Activated T-helper 2 cell treated with anti-CD3 and anti-CD28 coated beads, Interferon-gamma antibody, Interleukin-2, Interleukin-4, amounts not matched to agents 10 μg/mL and 5 μg/mL and 100 μg/mL, durations not matched to agents 14 hours and 24 hours and 36 hours (primary cell): Measurements from ENCODE around the gene KCNJ14. TPM values are rescaled to one million over a fixed set of nuclear protein-coding genes. Genes with fewer than 3 reads are reported as not detected.

Source experiments
- DNase-seq: peaks from one replicate; pipeline ENCODE4 v3.0.0; 2021; ENCODE audit warnings: low spot score
- H3K27ac Mint-ChIP-seq: one replicate; pipeline ENCODE4 v1.8.0; 2021; ENCODE audit warnings: mixed read lengths
- H3K27me3 Mint-ChIP-seq: one replicate; pipeline ENCODE4 v1.8.0; 2021; ENCODE audit warnings: low read depth, mixed read lengths
- H3K36me3 Mint-ChIP-seq: one replicate; pipeline ENCODE4 v1.8.0; 2021; ENCODE audit warnings: low read depth, mixed read lengths
- H3K4me1 Mint-ChIP-seq: one replicate; pipeline ENCODE4 v1.8.0; 2021; ENCODE audit warnings: low read depth, mixed read lengths
- H3K4me3 Mint-ChIP-seq: one replicate; pipeline ENCODE4 v1.8.0; 2021; ENCODE audit warnings: low read depth, mild to moderate bottlenecking, moderate library complexity, mixed read lengths
- H3K9me3 Mint-ChIP-seq: one replicate; pipeline ENCODE4 v1.8.0; 2021; ENCODE audit warnings: mixed read lengths
- intact Hi-C: fragments of 100-400 bp; cut with micrococcal nuclease; formaldehyde crosslinking; loops from one replicate; pipeline ENCODE4 v1.15.1; 2023
- total RNA-seq: library from RNA; stranded (reverse); gene quantifications from 2 replicates; pipeline ENCODE4 v1.2.3, GENCODE V29; 2022

The KCNJ14 gene
- total RNA-seq, 1 donor from 2014 or later: 2.1 TPM

GRCh38 chr19:48450441-48450840 lies 4.9 kb upstream of the KCNJ14 start:
- Mint-ChIP-seq H3K9me3 (no peaks in the 10 kb centered on the region), H3K27ac (no peak overlapping the region), H3K4me3 (no peak overlapping the region), H3K27me3 (no peaks in the 10 kb centered on the region), H3K36me3 (peaks cover 77% of the 10 kb centered on the region), H3K4me1 (peaks cover 15% of the 10 kb centered on the region)
- DNase-seq: no peak
- intact Hi-C loops: no loop called here

- Mint-ChIP-seq H3K27me3 (no peaks in the 10 kb centered on the region), H3K9me3 (no peaks in the 10 kb centered on the region), H3K4me1 (peaks cover 15% of the 10 kb centered on the region), H3K27ac (no peak overlapping the region), H3K4me3 (no peak overlapping the region), H3K36me3 (peaks cover 74% of the 10 kb centered on the region)
- intact Hi-C loops: no loop called here
- no peak for DNase-seq
These were observed 4.5 kb upstream of the KCNJ14 start for GRCh38 chr19:48450863-48451262.

GRCh38 chr19:48451624-48452023 lies 3.8 kb upstream of the KCNJ14 start:
- Mint-ChIP-seq H3K27ac (no peak overlapping the region), H3K4me1 (peaks cover 13% of the 10 kb centered on the region), H3K36me3 (peaks cover 66% of the 10 kb centered on the region), H3K4me3 (no peak overlapping the region), H3K27me3 (no peaks in the 10 kb centered on the region), H3K9me3 (no peaks in the 10 kb centered on the region)
- no peak for DNase-seq
- intact Hi-C loops: no loop called here

GRCh38 chr19:48452289-48453190 lies 2.8 kb upstream of the KCNJ14 start:
- H3K27ac Mint-ChIP-seq: no peak overlapping the region

GRCh38 chr19:48454150-48454730 lies 1.1 kb upstream of the KCNJ14 start:
- H3K27ac Mint-ChIP-seq: no peak overlapping the region
- H3K4me3 Mint-ChIP-seq: no peak overlapping the region
- H3K9me3 Mint-ChIP-seq: no peaks in the 10 kb centered on the region
- intact Hi-C loops: no loop called here
- no peaks in the 10 kb centered on the region for H3K27me3 Mint-ChIP-seq
- DNase-seq: no peak
- peaks cover 59% of the 10 kb centered on the region for H3K36me3 Mint-ChIP-seq
- H3K4me1 Mint-ChIP-seq: peaks cover 2% of the 10 kb centered on the region

More at GRCh38 chr19:48452289-48453190, 2.8 kb upstream of the KCNJ14 start:
- no peaks in the 10 kb centered on the region for H3K9me3 Mint-ChIP-seq
- peaks cover 68% of the 10 kb centered on the region for H3K36me3 Mint-ChIP-seq
- intact Hi-C loops: no loop called here
- H3K4me3 Mint-ChIP-seq: no peak overlapping the region
- DNase-seq: no peak
- H3K27me3 Mint-ChIP-seq: no peaks in the 10 kb centered on the region
- peaks cover 13% of the 10 kb centered on the region for H3K4me1 Mint-ChIP-seq

- DNase-seq: no peak
- H3K4me3 Mint-ChIP-seq: no peak overlapping the region
- no peaks in the 10 kb centered on the region for H3K9me3 Mint-ChIP-seq
- peaks cover 2% of the 10 kb centered on the region for H3K4me1 Mint-ChIP-seq
- H3K36me3 Mint-ChIP-seq: peaks cover 43% of the 10 kb centered on the region
- H3K27me3 Mint-ChIP-seq: no peaks in the 10 kb centered on the region
- intact Hi-C loops: no loop called here
- H3K27ac Mint-ChIP-seq: no peak overlapping the region
These were observed 661 bp downstream of the KCNJ14 start for GRCh38 chr19:48455908-48456562.

GRCh38 chr19:48456864-48457263 lies 1.5 kb downstream of the KCNJ14 start:
- Mint-ChIP-seq H3K4me1 (peaks cover 2% of the 10 kb centered on the region), H3K27me3 (no peaks in the 10 kb centered on the region), H3K36me3 (peaks cover 35% of the 10 kb centered on the region), H3K27ac (no peak overlapping the region), H3K9me3 (no peaks in the 10 kb centered on the region), H3K4me3 (no peak overlapping the region)
- intact Hi-C loops: no loop called here
- no peak for DNase-seq

GRCh38 chr19:48458016-48458415 lies 2.6 kb downstream of the KCNJ14 start:
- Mint-ChIP-seq H3K27me3 (no peaks in the 10 kb centered on the region), H3K36me3 (peaks cover 28% of the 10 kb centered on the region), H3K4me1 (peaks cover 2% of the 10 kb centered on the region), H3K27ac (no peak overlapping the region), H3K4me3 (no peak overlapping the region), H3K9me3 (no peaks in the 10 kb centered on the region)
- DNase-seq: no peak
- intact Hi-C loops: no loop called here

- intact Hi-C loops: no loop called here
- Mint-ChIP-seq H3K4me1 (peaks cover 3% of the 10 kb centered on the region), H3K4me3 (no peak overlapping the region), H3K36me3 (peaks cover 15% of the 10 kb centered on the region), H3K27me3 (no peaks in the 10 kb centered on the region), H3K27ac (no peak overlapping the region), H3K9me3 (no peaks in the 10 kb centered on the region)
- DNase-seq: no peak
These were observed 6.2 kb downstream of the KCNJ14 start for GRCh38 chr19:48461651-48461981.

- Mint-ChIP-seq H3K36me3 (peaks cover 12% of the 10 kb centered on the region), H3K27me3 (no peaks in the 10 kb centered on the region)
- intact Hi-C loops: no loop called here
These were observed 6.7 kb downstream of the KCNJ14 start for GRCh38 chr19:48461982-48462655.

GRCh38 chr19:48465215-48465614 lies 9.8 kb downstream of the KCNJ14 start:
- Mint-ChIP-seq H3K9me3 (no peaks in the 10 kb centered on the region), H3K4me1 (peaks cover 7% of the 10 kb centered on the region), H3K27ac (no peak overlapping the region), H3K4me3 (no peak overlapping the region), H3K27me3 (no peaks in the 10 kb centered on the region), H3K36me3 (no peaks in the 10 kb centered on the region)
- DNase-seq: no peak
- intact Hi-C loops: no loop called here

More at GRCh38 chr19:48461982-48462655, 6.7 kb downstream of the KCNJ14 start:
- Mint-ChIP-seq H3K9me3 (no peaks in the 10 kb centered on the region), H3K27ac (no peak overlapping the region), H3K4me1 (peaks cover 3% of the 10 kb centered on the region), H3K4me3 (no peak overlapping the region)
- DNase-seq: no peak

- intact Hi-C loops: no loop called here
- no peak overlapping the region for H3K27ac Mint-ChIP-seq
- DNase-seq: no peak
- H3K4me3 Mint-ChIP-seq: no peak overlapping the region
- no peaks in the 10 kb centered on the region for H3K27me3 Mint-ChIP-seq
- peaks cover 9% of the 10 kb centered on the region for H3K4me1 Mint-ChIP-seq
- peaks cover 8% of the 10 kb centered on the region for H3K36me3 Mint-ChIP-seq
- no peaks in the 10 kb centered on the region for H3K9me3 Mint-ChIP-seq
These were observed 11.4 kb downstream of the KCNJ14 start for GRCh38 chr19:48466561-48467325.
